HG03354 (cell line): Measurements from ENCODE around the gene ZNF189.
A peak's percentile ranks its signal among the peaks of the same experiment; 100 is the strongest.

Experiments used
- ATAC-seq: cut with Tn5 transposase; IDR thresholded peaks from one replicate; pipeline ENCODE4 v1.9.1; 2021; ENCODE audit warnings: mild to moderate bottlenecking; ENCODE audit not compliant: unreplicated experiment, poor library complexity, severe bottlenecking

The ZNF189 gene

GRCh38 chr9:101445353-101446029, 46.8 kb downstream of the ZNF189 start:
- no peak for ATAC-seq

GRCh38 chr9:101446732-101447131, 48.1 kb downstream of the ZNF189 start:
- ATAC-seq: no peak

- no peak for ATAC-seq
Measured at GRCh38 chr9:101448680-101449070, 50.0 kb downstream of the ZNF189 start.

- peak; percentile 99 for ATAC-seq
Measured at GRCh38 chr9:101449071-101449721, 50.5 kb downstream of the ZNF189 start.

DNA sequence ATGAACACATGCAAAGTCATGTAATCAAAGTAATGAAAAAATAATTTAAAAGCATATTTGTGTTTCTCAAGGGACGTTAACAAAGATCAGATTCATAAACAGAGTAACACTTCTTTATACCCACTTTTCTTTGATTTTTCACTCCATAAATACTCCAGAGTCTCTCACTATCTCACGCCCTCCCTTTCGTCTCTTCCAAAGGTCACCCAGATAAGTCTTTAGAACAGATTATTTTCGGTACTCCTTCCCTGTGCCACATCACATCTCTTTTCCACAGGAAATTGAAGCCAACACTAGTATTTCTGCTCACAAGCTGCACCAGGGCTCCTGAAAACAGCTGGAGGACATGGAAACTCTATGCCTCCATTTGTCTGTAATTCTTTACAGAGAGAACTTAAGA, 52.3 kb downstream of the ZNF189 start:
- no peak for ATAC-seq

GRCh38 chr9:101451498-101451897, 52.8 kb downstream of the ZNF189 start:
- ATAC-seq: no peak

GRCh38 chr9:101453776-101454570, 55.3 kb downstream of the ZNF189 start:
- no peak for ATAC-seq

DNA sequence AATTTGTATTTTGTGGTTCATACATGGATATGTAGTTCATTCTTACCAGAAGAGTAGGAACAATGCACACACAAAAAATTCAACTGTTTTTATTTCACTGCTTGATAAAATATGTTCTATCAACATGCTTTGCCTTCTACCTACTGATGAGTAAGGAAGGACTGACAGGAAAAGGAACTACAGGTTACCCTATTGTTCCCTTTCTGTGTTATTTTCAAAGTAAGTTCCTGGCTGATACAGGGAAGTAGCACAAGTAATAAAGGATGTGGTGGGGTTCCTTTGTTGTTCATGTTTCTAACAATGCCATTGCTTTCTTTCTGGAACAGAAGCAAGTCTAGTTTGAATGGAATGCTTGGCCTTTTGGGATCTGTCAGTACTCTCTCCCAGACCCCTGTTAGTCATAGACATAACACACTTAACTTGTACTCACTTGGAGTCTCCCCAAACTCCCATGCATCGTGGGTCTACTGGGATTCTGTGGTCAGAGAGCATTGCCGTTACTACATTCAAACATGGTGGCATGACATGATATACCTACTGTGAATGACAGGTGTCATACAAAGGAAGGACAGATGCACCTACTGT, 57.1 kb downstream of the ZNF189 start:
- ATAC-seq: no peak

DNA sequence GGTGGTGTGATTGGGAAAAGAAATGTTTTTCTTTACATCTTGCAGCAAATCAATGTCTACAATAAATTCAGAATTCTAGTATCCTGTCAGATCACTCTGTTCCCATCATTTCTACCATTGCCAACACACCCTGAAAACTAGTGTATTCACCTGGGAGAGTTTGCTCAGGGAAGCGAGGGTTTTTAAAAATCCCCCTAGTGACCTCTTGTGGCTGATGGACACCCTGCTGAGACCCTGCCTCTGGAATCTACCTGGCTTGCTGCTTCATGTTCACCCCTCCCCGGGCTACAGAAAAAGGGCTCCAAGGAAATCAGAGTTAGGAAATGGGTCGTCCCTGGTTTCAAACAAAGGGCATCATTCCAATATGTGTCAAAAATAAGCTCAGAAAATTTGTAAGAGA, 58.4 kb downstream of the ZNF189 start:
- ATAC-seq: no peak

DNA sequence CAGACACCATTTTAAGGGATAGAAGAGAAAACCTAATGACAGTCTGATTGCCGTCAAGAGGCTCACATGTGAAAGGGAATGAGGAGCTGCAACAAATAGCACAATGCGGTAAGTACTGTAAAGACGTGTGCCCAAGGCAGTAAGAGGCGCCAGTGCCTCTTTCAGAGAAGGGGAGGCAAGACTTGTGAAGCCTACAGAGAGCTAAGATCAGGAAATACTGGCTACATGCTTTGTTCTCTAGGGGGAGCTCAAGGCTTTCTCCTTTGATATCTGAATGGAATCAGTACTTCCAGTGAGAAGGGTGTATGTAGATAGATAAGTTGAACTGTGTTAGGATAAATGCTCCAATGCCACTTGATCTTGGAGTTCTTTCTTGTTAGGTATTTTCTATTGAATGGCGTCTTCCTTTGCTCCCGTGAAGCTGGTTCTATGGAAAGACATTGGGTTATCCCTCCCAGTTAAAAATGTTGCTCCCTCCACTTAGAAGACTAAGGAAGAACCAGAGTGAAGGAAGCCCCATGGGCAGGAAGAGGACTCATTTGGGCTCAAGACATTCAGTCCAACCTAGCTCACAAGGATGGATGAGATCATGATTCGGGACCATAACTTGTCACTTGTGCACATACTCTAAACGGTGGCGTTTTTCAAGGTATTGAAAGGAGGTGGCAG, 60.4 kb downstream of the ZNF189 start:
- peak; percentile 84 for ATAC-seq
